SJSA1 (cell line): ENCODE results near the gene CTNNA2. TPM values are rescaled to one million over a fixed set of nuclear protein-coding genes. Genes with fewer than 3 reads are reported as not detected.

ENCODE experiments used
- DNase-seq, 2 experiments: peaks; one replicate each; pipeline ENCODE4 v3.0.0-alpha.2; 2015 to 2020; ENCODE audit warnings: low spot score in 2 of 2, low read depth in 1 of 2
- H3K27ac ChIP-seq: fragments of 250-450 bp; sonication (Bioruptor Pico); 2 replicates; pipeline ENCODE4 v1.5.1; 2020; ENCODE audit warnings: mild to moderate bottlenecking, moderate library complexity
- H3K27me3 ChIP-seq: fragments of 250-450 bp; sonication (Bioruptor Pico); replicated peaks from 2 replicates; pipeline ENCODE4 v1.5.1; 2020; ENCODE audit warnings: mild to moderate bottlenecking, moderate library complexity
- H3K36me3 ChIP-seq: fragments of 250-450 bp; sonication (Bioruptor Pico); 2 replicates; pipeline ENCODE4 v1.5.1; 2020; ENCODE audit warnings: mild to moderate bottlenecking
- H3K4me1 ChIP-seq: fragments of 250-450 bp; sonication (Bioruptor Pico); replicated peaks from 2 replicates; pipeline ENCODE4 v1.6.1; 2021; ENCODE audit warnings: mild to moderate bottlenecking
- H3K4me3 ChIP-seq: fragments of 250-450 bp; sonication (Bioruptor Pico); 2 replicates; pipeline ENCODE4 v1.5.1; 2020; ENCODE audit warnings: mild to moderate bottlenecking
- H3K9me3 ChIP-seq: fragments of 250-450 bp; sonication (Bioruptor Pico); replicated peaks from 2 replicates; pipeline ENCODE4 v1.5.1; 2020; ENCODE audit warnings: mild to moderate bottlenecking
- total RNA-seq: library from RNA; depleted of rRNA; stranded (reverse); fragments of >200 nt; shearing (Covaris generic); gene quantifications from 2 replicates; pipeline ENCODE4 v1.2.3, GENCODE V29; 2014

The CTNNA2 gene
- total RNA-seq, 1 experiment from 2014 or later, result not detected

DNA sequence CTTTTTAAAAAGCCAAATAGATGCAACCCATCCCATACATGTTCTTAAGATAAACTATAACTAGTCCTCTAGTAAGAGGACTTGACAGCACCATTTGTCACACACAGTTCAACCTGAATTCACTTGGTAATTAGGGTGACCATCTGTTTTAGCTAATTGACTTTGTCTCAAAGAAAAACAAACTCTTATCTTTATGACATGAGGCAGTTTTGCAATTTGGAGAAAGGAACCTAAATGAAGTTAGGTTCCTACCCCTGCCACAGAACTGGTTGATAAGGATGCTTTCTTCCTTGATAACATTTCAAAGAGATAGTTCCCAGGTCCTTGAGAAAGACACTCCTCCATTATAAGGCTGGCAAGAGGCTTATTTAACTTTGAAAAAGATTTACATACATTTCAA, 849.1 kb downstream of the CTNNA2 start:
- no peak overlapping the region for H3K27ac ChIP-seq
- no peaks in the 10 kb centered on the region for H3K36me3 ChIP-seq
- H3K4me3 ChIP-seq, result no peak overlapping the region
- H3K4me1 ChIP-seq, result no peaks in the 10 kb centered on the region
- no peaks in the 10 kb centered on the region for H3K27me3 ChIP-seq
- DNase-seq, result no peak
- no peaks in the 10 kb centered on the region for H3K9me3 ChIP-seq

DNA sequence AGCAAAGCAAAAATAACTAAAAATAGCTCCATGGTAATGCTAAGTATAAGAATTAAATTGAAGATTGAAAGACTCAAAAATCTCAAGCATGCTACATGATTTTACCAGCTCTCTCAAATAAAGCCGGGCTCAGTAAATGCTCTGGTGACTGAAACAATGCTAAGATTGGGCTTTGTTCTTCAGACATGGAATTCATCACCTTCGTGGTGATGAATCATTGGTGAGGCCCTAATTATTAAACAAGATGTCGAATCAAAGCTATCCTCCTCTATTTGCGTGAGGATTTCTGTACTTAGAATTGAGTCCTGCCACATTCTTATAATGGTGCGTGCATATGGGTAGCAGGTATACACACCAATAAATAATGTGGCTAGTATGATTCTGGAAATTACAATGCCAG, 850.5 kb downstream of the CTNNA2 start:
- Histone ChIP-seq H3K4me3 (no peak overlapping the region), H3K27me3 (no peaks in the 10 kb centered on the region), H3K27ac (no peak overlapping the region), H3K36me3 (no peaks in the 10 kb centered on the region), H3K9me3 (no peaks in the 10 kb centered on the region), H3K4me1 (no peaks in the 10 kb centered on the region)
- DNase-seq, result no peak

DNA sequence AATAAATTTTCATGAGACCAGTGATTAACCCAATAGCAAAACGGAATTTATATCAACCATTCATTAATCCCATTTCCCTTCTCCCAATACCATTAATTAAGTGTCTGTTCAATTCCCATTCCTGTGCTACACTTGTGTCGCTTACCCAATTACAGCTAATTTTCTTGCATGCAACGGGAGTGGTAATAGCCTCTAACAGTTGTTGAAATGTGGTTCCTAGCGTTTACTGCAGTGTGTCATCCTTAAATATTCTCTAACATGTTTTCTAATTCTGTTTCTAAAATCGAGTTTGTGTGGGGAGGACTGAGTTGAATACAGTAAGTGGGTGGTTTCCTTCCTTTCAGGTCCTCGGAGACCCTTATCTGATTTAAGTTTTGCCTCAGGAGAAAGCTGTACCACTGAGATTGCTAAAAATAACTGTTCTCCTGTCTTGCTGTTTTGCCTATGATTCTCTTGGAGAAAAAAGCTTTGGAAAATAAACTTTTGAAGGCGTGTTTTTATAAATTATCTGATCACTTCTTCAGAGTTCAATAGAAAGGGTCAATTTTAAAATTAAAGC, 851.0 kb downstream of the CTNNA2 start:
- Histone ChIP-seq H3K27ac (no peak overlapping the region), H3K9me3 (no peaks in the 10 kb centered on the region), H3K4me1 (no peaks in the 10 kb centered on the region), H3K36me3 (no peaks in the 10 kb centered on the region), H3K4me3 (no peak overlapping the region), H3K27me3 (no peaks in the 10 kb centered on the region)
- no peak for DNase-seq

DNA sequence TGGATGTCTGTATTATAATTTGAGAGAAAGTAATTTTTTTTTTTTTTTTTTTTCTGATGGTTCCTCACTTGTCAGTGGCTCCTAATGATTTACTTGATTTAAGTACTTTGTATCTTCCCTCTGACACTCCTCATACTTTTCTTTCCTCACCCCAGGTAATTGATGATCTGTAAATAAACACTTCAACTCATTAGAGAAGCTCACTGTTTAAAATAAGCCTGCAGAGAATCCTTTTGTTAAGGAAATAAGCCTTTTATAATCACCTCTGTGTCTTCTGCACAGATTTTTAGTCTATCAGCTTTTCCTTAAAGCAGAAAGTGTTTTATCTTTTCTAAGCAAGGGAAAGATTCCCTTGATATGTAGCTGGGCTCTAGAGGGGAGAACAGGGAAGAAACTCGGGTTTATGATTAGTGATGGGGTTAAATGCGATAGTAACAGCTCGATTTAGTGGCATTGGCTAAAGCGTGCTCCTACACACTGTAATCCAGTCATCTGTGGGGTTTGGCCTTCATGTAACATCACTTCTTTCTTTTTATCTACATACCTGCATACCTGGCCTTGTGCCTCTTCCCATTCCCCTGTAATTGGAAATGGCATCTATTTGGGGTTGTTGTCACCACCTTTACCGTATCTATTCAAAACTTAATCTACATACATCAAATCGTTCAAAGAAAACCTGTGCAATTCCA, 851.8 kb downstream of the CTNNA2 start:
- Histone ChIP-seq H3K27me3 (no peaks in the 10 kb centered on the region), H3K27ac (no peak overlapping the region), H3K36me3 (no peaks in the 10 kb centered on the region), H3K4me3 (no peak overlapping the region), H3K4me1 (no peaks in the 10 kb centered on the region), H3K9me3 (no peaks in the 10 kb centered on the region)
- DNase-seq, result no peak

DNA sequence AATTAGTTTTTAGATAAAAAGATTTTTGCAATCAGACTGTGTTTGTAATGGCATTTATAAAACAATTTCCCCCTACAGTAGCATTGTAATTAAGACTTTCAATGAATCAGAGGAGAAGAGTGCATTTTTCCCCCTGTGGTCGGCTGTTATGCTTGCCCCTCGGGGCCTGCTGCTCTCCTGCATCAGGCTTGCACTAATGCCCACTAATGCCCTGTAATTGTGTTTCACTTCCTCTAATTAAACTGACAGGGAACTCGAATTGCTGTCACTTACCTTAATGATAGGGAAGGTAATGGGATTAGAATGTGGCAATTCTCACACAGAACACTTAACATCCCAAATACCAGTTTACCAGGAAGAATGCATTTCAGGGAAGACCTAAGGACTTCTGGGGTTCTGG, 852.9 kb downstream of the CTNNA2 start:
- H3K27me3 ChIP-seq, result no peaks in the 10 kb centered on the region
- H3K27ac ChIP-seq, result no peak overlapping the region
- no peaks in the 10 kb centered on the region for H3K36me3 ChIP-seq
- H3K9me3 ChIP-seq, result no peaks in the 10 kb centered on the region
- no peak overlapping the region for H3K4me3 ChIP-seq
- H3K4me1 ChIP-seq, result no peaks in the 10 kb centered on the region
- DNase-seq, result no peak

DNA sequence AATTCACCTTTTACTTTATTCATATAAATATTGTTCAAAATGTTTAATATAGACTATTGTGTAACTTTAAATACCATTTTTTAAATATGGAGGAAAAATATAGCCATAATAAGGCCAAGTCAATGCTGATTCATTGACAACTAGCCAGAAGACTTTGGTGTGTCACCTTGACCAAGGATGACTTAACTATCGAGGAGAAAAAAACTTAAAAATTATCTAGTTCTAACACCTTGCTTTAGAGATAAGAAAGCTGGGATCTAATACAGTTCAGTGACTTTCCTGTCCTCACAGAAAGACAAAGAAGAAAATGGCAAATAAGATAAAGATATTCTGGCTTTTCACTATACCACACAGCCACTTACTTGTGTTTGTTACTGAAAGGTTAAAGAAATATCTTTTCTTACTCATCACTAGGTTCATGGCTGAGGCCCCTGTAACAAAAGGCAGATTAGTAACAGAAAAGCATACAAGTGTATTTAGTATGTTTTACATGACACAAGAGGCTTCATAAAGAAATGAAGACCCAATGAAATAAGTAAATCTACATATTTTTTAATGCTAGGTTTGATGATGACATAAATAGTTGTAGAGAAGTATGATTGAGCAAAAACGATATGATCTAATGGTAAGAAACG, 857.6 kb downstream of the CTNNA2 start:
- Histone ChIP-seq H3K36me3 (no peaks in the 10 kb centered on the region), H3K4me1 (no peaks in the 10 kb centered on the region), H3K27me3 (no peaks in the 10 kb centered on the region), H3K4me3 (no peak overlapping the region), H3K27ac (no peak overlapping the region), H3K9me3 (no peaks in the 10 kb centered on the region)
- DNase-seq, result no peak

DNA sequence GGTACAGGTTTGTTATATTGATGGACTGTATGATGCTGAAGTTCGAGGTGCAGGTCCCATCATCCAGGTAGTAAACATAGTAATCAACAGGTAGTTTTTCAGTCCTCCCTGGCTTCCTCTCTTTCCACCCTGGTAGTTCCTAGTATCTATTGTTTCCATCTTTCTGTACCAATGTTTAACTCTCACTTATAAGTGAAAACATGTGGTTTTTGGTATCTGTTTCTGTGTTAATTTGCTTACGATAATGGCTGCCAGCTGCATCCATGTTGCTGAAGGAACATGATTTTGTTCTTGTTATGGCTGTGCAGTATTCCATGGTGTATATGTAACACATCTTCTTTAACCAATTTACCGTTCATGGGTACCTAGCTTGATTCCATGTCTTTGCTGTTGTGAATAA, 861.3 kb downstream of the CTNNA2 start:
- Histone ChIP-seq H3K27ac (no peak overlapping the region), H3K9me3 (no peaks in the 10 kb centered on the region), H3K4me1 (no peaks in the 10 kb centered on the region), H3K4me3 (no peak overlapping the region), H3K36me3 (no peaks in the 10 kb centered on the region), H3K27me3 (no peaks in the 10 kb centered on the region)
- no peak for DNase-seq

DNA sequence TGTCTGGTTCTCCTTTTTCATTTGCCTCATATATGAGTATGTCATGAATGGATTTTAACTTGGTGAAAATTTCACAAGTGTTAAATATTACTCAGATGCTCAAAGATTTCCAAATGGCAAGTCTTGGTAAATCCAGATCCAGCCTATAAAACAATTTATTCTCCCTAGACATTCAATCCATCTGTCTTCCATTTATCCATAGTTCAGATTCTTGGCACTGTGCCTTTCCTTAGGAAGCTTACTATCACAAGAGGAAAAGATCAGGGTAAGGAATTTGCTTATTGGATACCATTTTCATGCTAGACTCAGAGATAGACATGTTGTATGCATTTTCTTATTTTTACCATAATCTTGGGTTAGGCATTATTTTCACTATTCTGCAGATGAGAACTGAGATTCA, 864.2 kb downstream of the CTNNA2 start:
- no peaks in the 10 kb centered on the region for H3K27me3 ChIP-seq
- H3K36me3 ChIP-seq, result no peaks in the 10 kb centered on the region
- H3K9me3 ChIP-seq, result no peaks in the 10 kb centered on the region
- no peak overlapping the region for H3K4me3 ChIP-seq
- H3K27ac ChIP-seq, result no peak overlapping the region
- DNase-seq, result no peak
- H3K4me1 ChIP-seq, result no peaks in the 10 kb centered on the region

DNA sequence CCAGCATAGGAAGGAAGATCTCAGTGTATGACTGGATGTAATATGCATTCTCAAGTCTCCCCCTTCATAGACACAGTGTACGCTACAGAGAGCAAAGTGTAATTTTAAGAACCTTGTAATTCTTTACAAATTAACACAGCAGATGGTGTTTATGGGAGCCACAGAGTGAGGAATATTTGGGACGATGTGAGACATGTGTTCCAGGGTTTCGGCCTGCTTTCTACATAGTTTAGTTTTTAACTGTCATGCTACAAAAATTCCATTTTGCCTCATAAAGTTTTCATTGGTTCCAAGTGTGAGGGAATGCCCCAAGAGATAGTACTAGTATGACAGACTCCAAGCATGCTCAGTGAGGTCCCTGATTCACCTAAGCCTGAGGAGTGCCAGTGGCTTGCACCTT, 867.9 kb downstream of the CTNNA2 start:
- H3K4me3 ChIP-seq, result no peak overlapping the region
- DNase-seq, result no peak

DNA sequence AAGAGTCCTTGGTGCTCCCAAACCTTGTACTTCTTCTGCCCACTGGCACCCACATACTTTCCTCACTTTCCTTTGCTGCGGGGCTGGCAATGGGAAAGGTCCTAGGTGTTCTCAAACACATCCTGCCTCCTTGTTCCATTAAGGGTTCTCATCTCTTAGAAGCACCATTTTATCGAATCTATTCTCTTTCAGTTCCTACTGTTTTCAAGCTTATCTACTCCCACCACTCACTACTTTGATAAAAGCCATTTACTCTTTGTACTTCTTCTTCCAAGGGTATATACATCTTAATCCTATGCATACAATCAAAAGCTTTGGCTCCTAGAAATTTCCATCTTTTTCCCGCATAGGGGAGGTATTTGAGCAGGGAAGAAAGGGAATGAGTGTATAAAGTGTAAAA, 868.8 kb downstream of the CTNNA2 start:
- no peak overlapping the region for H3K27ac ChIP-seq
- DNase-seq, result no peak
- H3K27me3 ChIP-seq, result no peaks in the 10 kb centered on the region

More for the DNA sequence above, 867.9 kb downstream of the CTNNA2 start:
- Histone ChIP-seq H3K9me3 (no peaks in the 10 kb centered on the region), H3K4me1 (no peaks in the 10 kb centered on the region), H3K27me3 (no peaks in the 10 kb centered on the region), H3K27ac (no peak overlapping the region), H3K36me3 (no peaks in the 10 kb centered on the region)

DNA sequence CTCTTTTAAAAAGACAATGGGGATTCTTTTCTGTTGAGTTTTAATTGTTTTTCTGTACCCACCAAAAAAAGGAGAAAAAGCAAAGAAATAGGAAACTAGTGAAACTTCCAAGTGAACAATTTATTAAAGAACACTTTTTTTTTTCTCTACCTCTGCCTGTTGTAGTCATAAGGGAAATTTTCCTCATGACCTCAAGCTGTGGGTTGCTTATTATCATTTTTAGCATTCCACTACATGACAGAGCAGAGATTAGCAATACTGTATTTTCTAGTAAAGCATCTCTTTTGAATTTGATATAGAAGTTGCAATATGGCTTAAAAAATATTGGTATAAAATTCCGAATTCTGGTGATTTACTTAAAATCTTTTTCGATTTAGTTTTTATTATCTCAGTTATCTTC, 879.6 kb downstream of the CTNNA2 start:
- Histone ChIP-seq H3K9me3 (no peaks in the 10 kb centered on the region), H3K4me1 (no peaks in the 10 kb centered on the region), H3K4me3 (no peak overlapping the region), H3K27ac (no peak overlapping the region), H3K36me3 (no peaks in the 10 kb centered on the region), H3K27me3 (no peaks in the 10 kb centered on the region)
- no peak for DNase-seq

More for the DNA sequence above, 868.8 kb downstream of the CTNNA2 start:
- Histone ChIP-seq H3K36me3 (no peaks in the 10 kb centered on the region), H3K4me1 (no peaks in the 10 kb centered on the region), H3K4me3 (no peak overlapping the region), H3K9me3 (no peaks in the 10 kb centered on the region)

DNA sequence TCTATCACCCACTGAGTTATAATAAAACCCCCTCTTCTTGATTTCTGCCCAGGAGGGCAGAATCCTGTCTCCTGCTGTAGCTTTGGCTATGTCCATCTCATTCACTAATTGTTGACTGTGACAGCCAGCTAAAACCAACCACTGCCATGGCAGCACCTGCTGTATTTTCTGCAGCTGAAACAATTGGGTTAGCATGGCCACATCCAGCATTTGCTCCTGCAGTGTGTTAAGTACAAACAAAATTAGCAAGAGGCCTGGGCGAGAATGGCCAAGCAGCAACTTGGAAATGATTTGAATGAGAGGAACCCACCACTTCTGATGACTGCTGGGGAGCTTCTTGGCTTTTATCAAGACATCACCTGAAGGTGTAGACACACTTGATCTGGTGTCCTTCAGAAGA, 881.1 kb downstream of the CTNNA2 start:
- Histone ChIP-seq H3K4me3 (no peak overlapping the region), H3K27me3 (no peaks in the 10 kb centered on the region), H3K27ac (no peak overlapping the region), H3K4me1 (no peaks in the 10 kb centered on the region), H3K36me3 (no peaks in the 10 kb centered on the region), H3K9me3 (no peaks in the 10 kb centered on the region; the same call in 1 of the 2 replicates)
- DNase-seq, result no peak

DNA sequence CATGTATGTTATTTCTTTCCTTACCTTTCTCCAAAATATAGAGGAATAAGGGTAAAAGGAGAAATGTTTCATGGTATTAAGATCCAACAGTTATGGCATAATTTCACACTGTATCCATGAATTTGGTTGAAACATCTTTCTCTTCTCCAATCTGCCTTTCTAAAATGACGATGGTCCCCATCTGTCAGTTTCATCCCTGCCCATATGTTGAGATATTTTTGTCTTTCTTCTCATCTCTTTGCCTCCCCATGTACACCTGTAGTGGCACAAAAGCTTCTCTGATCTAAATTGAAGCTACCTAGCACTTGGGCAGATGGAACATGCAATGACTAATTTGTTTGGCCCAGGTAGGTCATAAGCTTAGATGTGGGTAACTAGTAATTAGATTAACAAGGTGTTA, 882.4 kb downstream of the CTNNA2 start:
- no peaks in the 10 kb centered on the region; the same call in 1 of the 2 replicates for H3K9me3 ChIP-seq
- H3K36me3 ChIP-seq, result no peaks in the 10 kb centered on the region
- DNase-seq, result no peak
- no peaks in the 10 kb centered on the region for H3K27me3 ChIP-seq
- H3K4me3 ChIP-seq, result no peak overlapping the region
- H3K27ac ChIP-seq, result no peak overlapping the region
- no peaks in the 10 kb centered on the region for H3K4me1 ChIP-seq

DNA sequence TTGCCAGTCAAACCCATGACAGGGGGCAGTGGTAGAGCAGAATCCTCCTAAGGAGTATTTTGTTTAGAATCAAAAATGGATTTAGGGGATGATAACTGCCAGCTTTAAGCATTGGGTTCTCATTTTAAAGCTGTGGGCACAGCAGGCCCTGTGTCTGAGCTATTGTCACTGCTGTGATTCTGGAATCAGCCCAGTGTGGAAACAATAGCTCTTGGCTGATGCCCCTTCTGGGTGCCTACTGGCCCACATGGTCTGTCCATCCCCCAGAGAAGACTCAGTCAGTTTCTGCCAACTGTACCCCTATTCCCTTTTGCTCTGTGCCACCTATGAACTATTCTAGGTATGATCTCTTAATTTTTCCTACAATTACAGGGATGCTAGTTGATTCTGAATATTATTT, 883.4 kb downstream of the CTNNA2 start:
- no peaks in the 10 kb centered on the region; the same call in 1 of the 2 replicates for H3K9me3 ChIP-seq
- H3K27me3 ChIP-seq, result no peaks in the 10 kb centered on the region
- no peak for DNase-seq
- H3K4me3 ChIP-seq, result no peak overlapping the region
- no peaks in the 10 kb centered on the region for H3K36me3 ChIP-seq
- H3K27ac ChIP-seq, result no peak overlapping the region
- H3K4me1 ChIP-seq, result no peaks in the 10 kb centered on the region
